GM10266 (cell line): ENCODE data around the gene GRID1.

Experiments used
- DNase-seq: peaks from one replicate; pipeline ENCODE4 v3.0.0; 2012; ENCODE audit errors: extremely low spot score
- CTCF ChIP-seq: IDR thresholded peaks from 2 replicates; pipeline ENCODE4 v1.5.1; 2012; ENCODE audit warnings: mild to moderate bottlenecking, low read depth; ENCODE audit not compliant: control insufficient read depth, insufficient read depth; ENCODE audit errors: missing control alignments

Gene GRID1

GRCh38 chr10:85784792-85785191 lies 581.8 kb downstream of the GRID1 start:
- no peak for DNase-seq
- TF ChIP-seq CTCF, result no peak

GRCh38 chr10:85781404-85781803 lies 585.2 kb downstream of the GRID1 start:
- DNase-seq, result no peak
- TF ChIP-seq CTCF, result no peak

GRCh38 chr10:85778074-85778473 lies 588.5 kb downstream of the GRID1 start:
- DNase-seq, result no peak
- TF ChIP-seq CTCF, result no peak

- TF ChIP-seq CTCF, result no peak
- no peak for DNase-seq
These were observed 598.7 kb downstream of the GRID1 start for GRCh38 chr10:85767891-85768290.

GRCh38 chr10:85764108-85764507 lies 602.5 kb downstream of the GRID1 start:
- DNase-seq, result no peak
- no peak for TF ChIP-seq CTCF

GRCh38 chr10:85761906-85762445 lies 604.6 kb downstream of the GRID1 start:
- TF ChIP-seq CTCF, result no peak
- DNase-seq, result no peak

GRCh38 chr10:85741626-85742300 lies 624.8 kb downstream of the GRID1 start:
- TF ChIP-seq CTCF, result no peak
- peak; percentile 45 for DNase-seq
